SU-DHL-6 (cell line): ENCODE data around the gene CEND1.

ENCODE experiments used
- CTCF ChIP-seq: fragments of 200-600 bp; sonication (generic); IDR thresholded peaks from one replicate; pipeline ENCODE4 v1.5.1; 2017; ENCODE audit warnings: antibody characterized with exemption, mild to moderate bottlenecking, low read length, moderate library complexity; ENCODE audit not compliant: insufficient read depth, poor library complexity, severe bottlenecking
- EZH2phosphoT487 ChIP-seq: fragments of 200-600 bp; sonication (generic), shearing (Covaris generic); conservative IDR thresholded peaks from 2 replicates; pipeline ENCODE4 v1.6.1; 2018; ENCODE audit warnings: mild to moderate bottlenecking, antibody characterized with exemption, low read length, moderate library complexity, mixed read lengths

GRCh38 chr11:742571-743201, 47.2 kb downstream of the CEND1 start:
- TF ChIP-seq CTCF (no peak), EZH2phosphoT487 (no peak)
